22Rv1 (cell line): Measurements from ENCODE around the gene PLEKHA6.

Source experiments
- CTCF ChIP-seq: fragments of 450-650 bp; IDR thresholded peaks from 2 replicates; pipeline ENCODE4 v1.5.1; 2017; ENCODE audit warnings: mild to moderate bottlenecking
- ZFX ChIP-seq: fragments of 450-650 bp; IDR thresholded peaks from 2 replicates; pipeline ENCODE4 v1.6.1; 2017; ENCODE audit warnings: antibody characterized with exemption, borderline replicate concordance

- no peak for TF ChIP-seq CTCF
- no peak for TF ChIP-seq ZFX
Observed at GRCh38 chr1:204306076-204306475, 53.7 kb downstream of the PLEKHA6 start.
